Measurements from ENCODE around the gene PLLP.

GRCh38 chr16:57242650-57243049 lies 41.8 kb downstream of the PLLP start:
- no peak for TF ChIP-seq CTCF (conservative IDR thresholded peaks at IDR 0.05)
- TF ChIP-seq EZH2 (IDR thresholded peaks at IDR 0.05; ENCODE audit: low read depth) = no peak
